SK-N-SH (cell line): ENCODE data around the gene STRN3. TPM values are rescaled to one million over a fixed set of nuclear protein-coding genes. Genes with fewer than 3 reads are reported as not detected.

ENCODE experiments used
- CTCF ChIA-PET: fragments of 300-600, 350-600 bp; formaldehyde crosslinking; extraction: SDS; loops from one replicate; lab custom pipeline; 2021; lab: Yijun Ruan, JAX
- POLR2A ChIA-PET: fragments of 350-600 bp; sonication (Branson Sonifier 250); formaldehyde crosslinking; extraction: SDS; loops from one replicate; lab custom pipeline; 2020; ENCODE audit warnings: antibody characterized with exemption, inconsistent platforms; lab: Yijun Ruan, JAX
- DNase-seq: peaks from one replicate; pipeline ENCODE4 v3.0.0; 2012
- H2AFZ ChIP-seq: fragments of 200-600 bp; sonication (generic); 2 replicates; pipeline ENCODE4 v1.8.1; 2016; ENCODE audit warnings: antibody characterized with exemption, mild to moderate bottlenecking, low read depth
- H3F3A ChIP-seq: fragments of 200-600 bp; sonication (generic); replicated peaks from 2 replicates; pipeline ENCODE3; 2016; ENCODE audit warnings: antibody characterized with exemption, mild to moderate bottlenecking; ENCODE audit not compliant: insufficient read depth
- H3K27ac ChIP-seq, 2 experiments: fragments of 200-500 bp in 1 of 2; fragments of 200-600 bp in 1 of 2; sonication (Bioruptor generic) in 1 of 2; sonication (generic), shearing (Covaris generic) in 1 of 2; 2 replicates each; pipeline versions ENCODE4 v1.5.1 to v1.6.1; 2014 to 2016; ENCODE audit warnings: low read depth in 2 of 2, inconsistent platforms in 1 of 2, low read length in 1 of 2, mild to moderate bottlenecking in 1 of 2, mixed read lengths in 1 of 2
- H3K27me3 ChIP-seq: fragments of 200-600 bp; sonication (generic), shearing (Covaris generic); 2 replicates; pipeline ENCODE4 v1.6.1; 2016; ENCODE audit warnings: mixed run types; ENCODE audit not compliant: insufficient read depth
- H3K36me3 ChIP-seq, 2 experiments: fragments of 200-500 bp in 1 of 2; fragments of 200-600 bp in 1 of 2; sonication (Bioruptor generic) in 1 of 2; sonication (generic) in 1 of 2; replicated peaks in 1 of 2; 2 replicates each; pipeline versions ENCODE3 to v1.5.1; 2014 to 2016; ENCODE audit warnings: low read length in 1 of 2, mild to moderate bottlenecking in 1 of 2; ENCODE audit not compliant: insufficient read depth in 2 of 2, control insufficient read depth in 1 of 2
- H3K4me1 ChIP-seq, 2 experiments: fragments of 200-500 bp in 1 of 2; fragments of 200-600 bp in 1 of 2; sonication (Bioruptor generic) in 1 of 2; sonication (generic), shearing (Covaris generic) in 1 of 2; 2 replicates each; pipeline versions ENCODE4 v1.5.1 to v1.6.1; 2014 to 2016; ENCODE audit warnings: low read depth in 1 of 2, low read length in 1 of 2, mixed run types in 1 of 2; ENCODE audit not compliant: insufficient read depth in 2 of 2, control insufficient read depth in 1 of 2
- H3K4me2 ChIP-seq: fragments of 200-600 bp; sonication (generic), shearing (Covaris generic); 2 replicates; pipeline ENCODE4 v1.6.1; 2017; ENCODE audit warnings: mixed run types
- H3K4me3 ChIP-seq, 2 experiments: fragments of 200-500 bp in 1 of 2; fragments of 200-600 bp in 1 of 2; sonication (Bioruptor generic) in 1 of 2; sonication (generic), shearing (Covaris generic) in 1 of 2; 2 replicates each; pipeline versions ENCODE4 v1.5.1 to v1.8.1; 2014 to 2016; ENCODE audit warnings: low read depth in 2 of 2, inconsistent platforms in 1 of 2, low read length in 1 of 2, mild to moderate bottlenecking in 1 of 2, mixed read lengths in 1 of 2, moderate library complexity in 1 of 2
- H3K79me2 ChIP-seq: fragments of 200-600 bp; sonication (generic); 2 replicates; pipeline ENCODE4 v1.8.1; 2017; ENCODE audit warnings: mild to moderate bottlenecking; ENCODE audit not compliant: insufficient read depth
- H3K9ac ChIP-seq: fragments of 200-600 bp; sonication (generic); 2 replicates; pipeline ENCODE4 v1.6.1; 2017; ENCODE audit warnings: mixed run types
- H3K9me2 ChIP-seq: fragments of 200-600 bp; sonication (generic); 2 replicates; pipeline ENCODE4 v1.6.1; 2017; ENCODE audit warnings: mixed run types
- H3K9me3 ChIP-seq: fragments of 200-600 bp; sonication (generic); 2 replicates; pipeline ENCODE4 v1.6.1; 2017; ENCODE audit warnings: mixed run types, mild to moderate bottlenecking, moderate library complexity
- H4K20me1 ChIP-seq: fragments of 200-600 bp; sonication (generic); 2 replicates; pipeline ENCODE4 v1.6.1; 2017; ENCODE audit warnings: mild to moderate bottlenecking, mixed run types; ENCODE audit not compliant: insufficient read depth
- CHD2 ChIP-seq: fragments of 150-350 bp; IDR thresholded peaks from 2 replicates; pipeline ENCODE4 v1.6.1; 2018; ENCODE audit warnings: low read length; ENCODE audit not compliant: partially characterized antibody
- EZH2phosphoT487 ChIP-seq: fragments of 200-600 bp; sonication (generic); IDR thresholded peaks from 2 replicates; pipeline ENCODE4 v1.6.1; 2017; ENCODE audit warnings: low read depth, mixed run types, mild to moderate bottlenecking, antibody characterized with exemption, moderate library complexity, borderline replicate concordance
- GABPA ChIP-seq: IDR thresholded peaks from 2 replicates; pipeline ENCODE4 v1.4.0; 2012; ENCODE audit warnings: low read depth, mild to moderate bottlenecking
- GATA2 ChIP-seq: sonication (generic); formaldehyde crosslinking; IDR thresholded peaks from 2 replicates; pipeline ENCODE4 v1.5.0; 2020; ENCODE audit warnings: mild to moderate bottlenecking, missing genetic modification reagents
- MEF2A ChIP-seq: IDR thresholded peaks from 2 replicates; pipeline ENCODE4 v1.4.0; 2012; ENCODE audit warnings: low read depth, borderline replicate concordance
- POLR2AphosphoS5 ChIP-seq: IDR thresholded peaks from 2 replicates; pipeline ENCODE4 v1.6.1; 2012; ENCODE audit warnings: low read depth, low read length
- RAD21 ChIP-seq: IDR thresholded peaks from 2 replicates; pipeline ENCODE4 v1.6.1; 2012; ENCODE audit warnings: mild to moderate bottlenecking, low read length
- RCOR1 ChIP-seq: fragments of 150-350 bp; IDR thresholded peaks from 2 replicates; pipeline ENCODE4 v1.6.1; 2017; ENCODE audit warnings: antibody characterized with exemption, low read length
- RFX5 ChIP-seq: IDR thresholded peaks from 2 replicates; pipeline ENCODE4 v1.6.1; 2012; ENCODE audit warnings: mild to moderate bottlenecking, improper control_type of control experiment, low read length
- RXRA ChIP-seq: IDR thresholded peaks from 2 replicates; pipeline ENCODE4 v1.4.0; 2012; ENCODE audit warnings: low read depth, mild to moderate bottlenecking, borderline replicate concordance
- SIN3A ChIP-seq: IDR thresholded peaks from 2 replicates; pipeline ENCODE4 v1.6.1; 2012; ENCODE audit warnings: low read depth, mild to moderate bottlenecking, low read length, moderate library complexity, borderline replicate concordance
- SMC3 ChIP-seq: IDR thresholded peaks from 2 replicates; pipeline ENCODE4 v1.6.1; 2012; ENCODE audit warnings: low read depth, low read length, improper control_type of control experiment
- TAF1 ChIP-seq: IDR thresholded peaks from 2 replicates; pipeline ENCODE4 v1.6.1; 2012; ENCODE audit warnings: low read depth, mild to moderate bottlenecking, low read length, moderate library complexity, borderline replicate concordance
- YY1 ChIP-seq: IDR thresholded peaks from 2 replicates; pipeline ENCODE4 v1.4.0; 2012; ENCODE audit warnings: low read depth, mild to moderate bottlenecking
- polyA plus RNA-seq, 3 experiments: library from polyadenylated mRNA; depleted of rRNA; stranded (reverse); fragments of >200 nt; gene quantifications; 2 replicates each; pipeline ENCODE4 v1.2.3, GENCODE V29; 2012
- TF ChIP-seq, protein P1 (sequence below): IDR thresholded peaks from 2 replicates; pipeline ENCODE4 v1.4.0; 2012; ENCODE audit warnings: low read depth, borderline replicate concordance
- TF ChIP-seq, protein P2 (sequence below): IDR thresholded peaks from 2 replicates; pipeline ENCODE4; 2012
- TF ChIP-seq, protein P3 (sequence below): fragments of 150-350 bp; IDR thresholded peaks from 2 replicates; pipeline ENCODE4 v1.6.1; 2016; ENCODE audit warnings: mild to moderate bottlenecking, low read depth, low read length
- TF ChIP-seq, protein P4 (sequence below): IDR thresholded peaks from 2 replicates; pipeline ENCODE4 v1.4.0; 2012; ENCODE audit warnings: low read depth, borderline replicate concordance

STRN3 gene
- polyA plus RNA-seq, 1 of the 3 experiments (the other 2 are of a cell fraction), result 7.2 TPM

DNA sequence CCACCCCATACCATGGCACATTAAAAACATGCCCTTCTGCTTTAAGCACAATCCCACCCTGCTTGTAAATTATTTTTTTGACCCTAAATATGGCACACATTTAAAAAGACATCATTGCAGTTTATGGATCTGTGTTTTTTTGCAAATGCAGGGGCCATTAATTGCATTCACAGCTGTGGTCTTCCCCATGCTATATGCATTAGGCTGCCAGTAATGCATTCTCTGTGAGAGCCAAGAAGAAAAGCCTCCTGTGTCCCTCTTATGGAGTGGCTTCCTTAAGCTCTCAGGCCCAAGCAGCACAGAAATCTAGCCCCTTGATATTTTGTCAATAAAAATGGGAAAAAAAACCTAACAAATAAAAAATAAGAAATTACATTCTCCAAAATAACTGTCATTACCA lies 172.2 kb downstream of the STRN3 start:
- H3K9me3 ChIP-seq, result no peaks in the 10 kb centered on the region
- H3K36me3 ChIP-seq, result no peaks in the 10 kb centered on the region
- H3K4me2 ChIP-seq, result no peak overlapping the region
- no peaks in the 10 kb centered on the region for H3K4me1 ChIP-seq
- TF ChIP-seq TAF1, result no peak
- TF ChIP-seq RXRA, result no peak
- TF ChIP-seq, protein P1, sequence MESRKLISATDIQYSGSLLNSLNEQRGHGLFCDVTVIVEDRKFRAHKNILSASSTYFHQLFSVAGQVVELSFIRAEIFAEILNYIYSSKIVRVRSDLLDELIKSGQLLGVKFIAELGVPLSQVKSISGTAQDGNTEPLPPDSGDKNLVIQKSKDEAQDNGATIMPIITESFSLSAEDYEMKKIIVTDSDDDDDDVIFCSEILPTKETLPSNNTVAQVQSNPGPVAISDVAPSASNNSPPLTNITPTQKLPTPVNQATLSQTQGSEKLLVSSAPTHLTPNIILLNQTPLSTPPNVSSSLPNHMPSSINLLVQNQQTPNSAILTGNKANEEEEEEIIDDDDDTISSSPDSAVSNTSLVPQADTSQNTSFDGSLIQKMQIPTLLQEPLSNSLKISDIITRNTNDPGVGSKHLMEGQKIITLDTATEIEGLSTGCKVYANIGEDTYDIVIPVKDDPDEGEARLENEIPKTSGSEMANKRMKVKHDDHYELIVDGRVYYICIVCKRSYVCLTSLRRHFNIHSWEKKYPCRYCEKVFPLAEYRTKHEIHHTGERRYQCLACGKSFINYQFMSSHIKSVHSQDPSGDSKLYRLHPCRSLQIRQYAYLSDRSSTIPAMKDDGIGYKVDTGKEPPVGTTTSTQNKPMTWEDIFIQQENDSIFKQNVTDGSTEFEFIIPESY, result no peak
- TF ChIP-seq, protein P2, sequence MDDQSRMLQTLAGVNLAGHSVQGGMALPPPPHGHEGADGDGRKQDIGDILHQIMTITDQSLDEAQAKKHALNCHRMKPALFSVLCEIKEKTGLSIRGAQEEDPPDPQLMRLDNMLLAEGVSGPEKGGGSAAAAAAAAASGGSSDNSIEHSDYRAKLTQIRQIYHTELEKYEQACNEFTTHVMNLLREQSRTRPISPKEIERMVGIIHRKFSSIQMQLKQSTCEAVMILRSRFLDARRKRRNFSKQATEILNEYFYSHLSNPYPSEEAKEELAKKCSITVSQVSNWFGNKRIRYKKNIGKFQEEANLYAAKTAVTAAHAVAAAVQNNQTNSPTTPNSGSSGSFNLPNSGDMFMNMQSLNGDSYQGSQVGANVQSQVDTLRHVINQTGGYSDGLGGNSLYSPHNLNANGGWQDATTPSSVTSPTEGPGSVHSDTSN, result no peak
- no peak for TF ChIP-seq POLR2AphosphoS5
- TF ChIP-seq, protein P3, sequence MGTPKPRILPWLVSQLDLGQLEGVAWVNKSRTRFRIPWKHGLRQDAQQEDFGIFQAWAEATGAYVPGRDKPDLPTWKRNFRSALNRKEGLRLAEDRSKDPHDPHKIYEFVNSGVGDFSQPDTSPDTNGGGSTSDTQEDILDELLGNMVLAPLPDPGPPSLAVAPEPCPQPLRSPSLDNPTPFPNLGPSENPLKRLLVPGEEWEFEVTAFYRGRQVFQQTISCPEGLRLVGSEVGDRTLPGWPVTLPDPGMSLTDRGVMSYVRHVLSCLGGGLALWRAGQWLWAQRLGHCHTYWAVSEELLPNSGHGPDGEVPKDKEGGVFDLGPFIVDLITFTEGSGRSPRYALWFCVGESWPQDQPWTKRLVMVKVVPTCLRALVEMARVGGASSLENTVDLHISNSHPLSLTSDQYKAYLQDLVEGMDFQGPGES, result no peak
- no peak for TF ChIP-seq RFX5
- TF ChIP-seq EZH2phosphoT487, result no peak
- no peak for TF ChIP-seq RAD21
- TF ChIP-seq, protein P4, sequence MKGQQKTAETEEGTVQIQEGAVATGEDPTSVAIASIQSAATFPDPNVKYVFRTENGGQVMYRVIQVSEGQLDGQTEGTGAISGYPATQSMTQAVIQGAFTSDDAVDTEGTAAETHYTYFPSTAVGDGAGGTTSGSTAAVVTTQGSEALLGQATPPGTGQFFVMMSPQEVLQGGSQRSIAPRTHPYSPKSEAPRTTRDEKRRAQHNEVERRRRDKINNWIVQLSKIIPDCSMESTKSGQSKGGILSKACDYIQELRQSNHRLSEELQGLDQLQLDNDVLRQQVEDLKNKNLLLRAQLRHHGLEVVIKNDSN, result no peak
- no peak for TF ChIP-seq CHD2
- TF ChIP-seq RCOR1, result no peak
- no peak for TF ChIP-seq SMC3
- no peak for TF ChIP-seq GATA2 (CRISPR knock-in tag)
- no peak for TF ChIP-seq SIN3A
- TF ChIP-seq YY1, result no peak
- no peak for TF ChIP-seq MEF2A
- TF ChIP-seq GABPA, result no peak
- no peak overlapping the region for H3K4me3 ChIP-seq
- DNase-seq, result no peak
- no peaks in the 10 kb centered on the region for H4K20me1 ChIP-seq
- H3K79me2 ChIP-seq, result no peaks in the 10 kb centered on the region
- H3F3A ChIP-seq, result no peaks in the 10 kb centered on the region
- H3K9me2 ChIP-seq, result no peaks in the 10 kb centered on the region
- H3K9ac ChIP-seq, result no peak overlapping the region
- no peaks in the 10 kb centered on the region; the same call in 1 of the 2 replicates for H3K27me3 ChIP-seq
- H3K27ac ChIP-seq, result no peak overlapping the region
- no peak overlapping the region for H2AFZ ChIP-seq
- ChIA-PET POLR2A (no interaction called here), CTCF (no interaction called here)
